GM12878 (cell line): ENCODE results near the gene SCUBE3. TPM values are rescaled to one million over a fixed set of nuclear protein-coding genes. Genes with fewer than 3 reads are reported as not detected.

Experiments used
- ATAC-seq: fragments of 200-7000 bp; cut with Tn5 transposase; 3 replicates; pipeline ENCODE4 v1.9.1; 2020; ENCODE audit warnings: mild to moderate bottlenecking, moderate library complexity
- BruUV-seq: library from RNA; stranded (reverse); fragments of 400-500 nt; replicated peaks from 2 replicates; lab custom pipeline; 2021; lab: Mats Ljungman, UMichigan
- CTCF ChIA-PET: fragments of 300-600 bp; sonication (Branson Sonifier 250); formaldehyde crosslinking; extraction: SDS; loops from one replicate; lab custom pipeline; 2021; ENCODE audit warnings: inconsistent platforms; lab: Yijun Ruan, JAX
- POLR2A ChIA-PET: fragments of 350-600 bp; formaldehyde crosslinking; extraction: SDS; loops from one replicate; lab custom pipeline; 2021; ENCODE audit warnings: inconsistent platforms; lab: Charles Lee
- RAD21 ChIA-PET: fragments of 300-600 bp; sonication (Branson Sonifier 250); formaldehyde crosslinking; loops from one replicate; lab custom pipeline; 2023; ENCODE audit warnings: antibody characterized with exemption; ENCODE audit not compliant: unreplicated experiment; lab: Charles Lee
- SMC1A ChIA-PET: fragments of 300-600 bp; sonication (Branson Sonifier 250); formaldehyde crosslinking; loops from one replicate; lab custom pipeline; 2023; ENCODE audit not compliant: unreplicated experiment, uncharacterized antibody; lab: Charles Lee
- DNase-seq: peaks from one replicate; pipeline ENCODE4 v3.0.0-alpha.2; 2011; ENCODE audit warnings: low read depth, low spot score
- FAIRE-seq: peaks from 3 replicates; lab custom pipeline; 2011; peaks lifted over from hg19 to GRCh38; lab: Jason Lieb, UNC
- H2AFZ ChIP-seq: 2 replicates; pipeline ENCODE4 v1.6.0; 2011; ENCODE audit warnings: low read depth, low read length, control low read depth; ENCODE audit not compliant: control insufficient read depth
- H3K27ac ChIP-seq: 2 replicates; pipeline ENCODE4 v1.5.1; 2011; ENCODE audit warnings: control low read depth; ENCODE audit not compliant: control insufficient read depth, insufficient read depth
- H3K27me3 ChIP-seq, 2 experiments: replicated peaks in 1 of 2; 2 replicates each; pipeline versions ENCODE4 v1.6.0 to v1.6.1; 2011; ENCODE audit warnings: low read length in 1 of 2; ENCODE audit not compliant: control insufficient read depth in 2 of 2, insufficient read depth in 2 of 2
- H3K36me3 ChIP-seq, 2 experiments: 2 replicates each; pipeline ENCODE4 v1.5.1; 2011; ENCODE audit warnings: low read length in 1 of 2; ENCODE audit not compliant: control insufficient read depth in 2 of 2, insufficient read depth in 2 of 2
- H3K4me1 ChIP-seq: 2 replicates; pipeline ENCODE4 v1.6.1; 2011; ENCODE audit warnings: mild to moderate bottlenecking, low read length, moderate library complexity, mixed read lengths; ENCODE audit not compliant: control insufficient read depth, insufficient read depth
- H3K4me2 ChIP-seq: 2 replicates; pipeline ENCODE4 v1.6.0; 2011; ENCODE audit warnings: control low read depth; ENCODE audit not compliant: control insufficient read depth, insufficient read depth
- H3K4me3 ChIP-seq: fragments of 200-600 bp; sonication (generic); 2 replicates; pipeline ENCODE4 v1.5.1; 2016
- H3K79me2 ChIP-seq: 2 replicates; pipeline ENCODE4 v1.6.0; 2011; ENCODE audit warnings: low read length; ENCODE audit not compliant: control insufficient read depth, insufficient read depth
- H3K9ac ChIP-seq: 2 replicates; pipeline ENCODE4 v1.8.0; 2011; ENCODE audit warnings: low read length, control low read depth, mixed read lengths; ENCODE audit not compliant: control insufficient read depth, insufficient read depth
- H3K9me3 ChIP-seq: replicated peaks from 3 replicates; pipeline ENCODE4 v1.5.1; 2011; ENCODE audit warnings: mild to moderate bottlenecking, low read length; ENCODE audit not compliant: control insufficient read depth, insufficient read depth
- H4K20me1 ChIP-seq: 2 replicates; pipeline ENCODE4 v1.6.0; 2011; ENCODE audit not compliant: control insufficient read depth, insufficient read depth
- EED ChIP-seq: sonication (generic); IDR thresholded peaks from 2 replicates; pipeline ENCODE4 v1.6.1; 2016; ENCODE audit warnings: antibody characterized with exemption, low read depth
- RAD51 ChIP-seq: fragments of 450-650 bp; IDR thresholded peaks from 2 replicates; pipeline ENCODE4 v1.6.1; 2016; ENCODE audit warnings: moderate library complexity, mild to moderate bottlenecking, inconsistent platforms
- SMAD5 ChIP-seq: IDR thresholded peaks from 2 replicates; pipeline ENCODE4 v1.6.1; 2016; ENCODE audit warnings: antibody characterized with exemption, low read depth
- TBL1XR1 ChIP-seq: IDR thresholded peaks from 2 replicates; pipeline ENCODE4 v1.6.1; 2012; ENCODE audit warnings: low read depth, low read length, improper control_type of control experiment
- WGBS: methylation state at CpG from one replicate; pipeline ENCODE4 v1.1.6; 2016; ENCODE audit warnings: low lambda C conversion rate; ENCODE audit not compliant: insufficient replicate concordance, insufficient coverage; ENCODE audit errors: missing lambda C conversion rate; 5-methylcytosine and 5-hydroxymethylcytosine counted together
- in situ Hi-C: fragments of 300-500 bp; cut with MboI; formaldehyde crosslinking; loops from 9 replicates; pipeline ENCODE4 v1.14.3; 2018; ENCODE audit warnings: mixed read lengths
- intact Hi-C: fragments of 100-400 bp; cut with micrococcal nuclease; formaldehyde crosslinking; loops from one replicate; pipeline ENCODE4 v1.14.2; 2022; ENCODE audit not compliant: unreplicated experiment
- polyA plus RNA-seq, 11 experiments: library from polyadenylated mRNA; depleted of rRNA in 4 of 11; unstranded in 6 of 11; stranded (reverse) in 5 of 11; fragments of >200 nt; fragmentation: Nextera tagmentation in 4 of 11; fragmentation: Illumina TruSeq in 1 of 11; extraction: Ambion mirVana in 4 of 11; extraction: Trizol in 1 of 11; gene quantifications; 1 replicate in 1 of 11; 2 replicates in 10 of 11; pipeline versions ENCODE4 v1.2.1 to v1.2.3, GENCODE V29; 2011 to 2016; ENCODE audit warnings: inconsistent platforms in 2 of 11, missing spikeins in 2 of 11, low read depth in 1 of 11
- total RNA-seq, 4 experiments: library from RNA; depleted of rRNA in 3 of 4; stranded (reverse); fragments of >200 nt in 3 of 4; fragmentation: Illumina TruSeq in 1 of 4; extraction: Trizol in 1 of 4; gene quantifications; 2 replicates each; pipeline versions ENCODE4 v1.2.1 to v1.2.3, GENCODE V29; 2013 to 2021
- TF ChIP-seq, protein P1 (sequence below): fragments of 450-650 bp; formaldehyde crosslinking; IDR thresholded peaks from 2 replicates; pipeline ENCODE4 v1.4.0; 2022; ENCODE audit warnings: mild to moderate bottlenecking, moderate library complexity

Gene SCUBE3
- total and polyA plus RNA-seq, 10 of the 15 experiments (the other 5 are each of a cell fraction or from before 2014, with no cell fraction given): under 0.01 to 0.20 (median 0.07) TPM; not detected in 4

DNA sequence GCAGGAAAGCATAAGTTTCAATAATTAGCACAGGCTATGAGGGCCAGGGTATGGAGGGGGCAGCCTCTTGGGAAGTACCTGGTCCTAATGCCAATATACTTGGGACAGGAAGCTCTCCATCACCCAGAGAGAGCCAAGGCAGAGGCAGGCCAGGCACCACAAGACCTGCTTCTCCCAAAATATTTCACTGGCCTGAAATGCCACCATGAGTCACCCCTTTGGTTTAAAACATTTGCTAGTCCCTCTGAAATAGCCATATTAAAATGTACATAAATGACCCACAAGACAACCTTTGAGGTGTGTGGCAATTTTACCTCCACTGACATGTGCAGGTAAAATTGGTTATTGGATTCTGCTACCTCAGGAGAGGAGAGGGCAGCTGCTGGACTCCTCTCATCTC is 23.4 kb upstream of the SCUBE3 start (continued):
- no peak for TF ChIP-seq TBL1XR1
- no peak for TF ChIP-seq SMAD5
- no peak for TF ChIP-seq EED
- TF ChIP-seq, all 136 proteins: peak for 0

DNA sequence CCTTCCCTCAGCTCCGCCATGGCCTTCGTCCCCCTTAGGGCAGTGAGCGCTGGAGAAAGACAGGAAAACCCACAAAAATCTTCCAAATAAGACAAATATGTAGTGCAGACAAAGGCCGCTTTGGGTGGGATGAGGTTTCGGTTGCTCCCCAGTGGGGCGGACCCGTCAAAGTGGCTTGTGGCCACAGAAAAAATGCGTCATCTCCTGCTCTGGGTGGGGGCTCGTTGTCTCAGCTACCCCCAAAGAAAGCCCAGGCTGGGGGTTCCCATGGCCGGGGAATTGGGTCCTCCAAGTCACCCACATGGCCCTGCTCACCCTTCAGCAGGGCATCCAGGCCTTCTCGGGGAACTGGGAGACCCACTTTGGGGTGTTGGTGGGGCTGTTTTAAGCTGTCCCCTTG is 21.9 kb upstream of the SCUBE3 start:
- RAD21 ChIA-PET: no interaction called here
- H3K9me3 ChIP-seq: no peaks in the 10 kb centered on the region
- no peak overlapping the region for H2AFZ ChIP-seq
- TF ChIP-seq, protein P1, sequence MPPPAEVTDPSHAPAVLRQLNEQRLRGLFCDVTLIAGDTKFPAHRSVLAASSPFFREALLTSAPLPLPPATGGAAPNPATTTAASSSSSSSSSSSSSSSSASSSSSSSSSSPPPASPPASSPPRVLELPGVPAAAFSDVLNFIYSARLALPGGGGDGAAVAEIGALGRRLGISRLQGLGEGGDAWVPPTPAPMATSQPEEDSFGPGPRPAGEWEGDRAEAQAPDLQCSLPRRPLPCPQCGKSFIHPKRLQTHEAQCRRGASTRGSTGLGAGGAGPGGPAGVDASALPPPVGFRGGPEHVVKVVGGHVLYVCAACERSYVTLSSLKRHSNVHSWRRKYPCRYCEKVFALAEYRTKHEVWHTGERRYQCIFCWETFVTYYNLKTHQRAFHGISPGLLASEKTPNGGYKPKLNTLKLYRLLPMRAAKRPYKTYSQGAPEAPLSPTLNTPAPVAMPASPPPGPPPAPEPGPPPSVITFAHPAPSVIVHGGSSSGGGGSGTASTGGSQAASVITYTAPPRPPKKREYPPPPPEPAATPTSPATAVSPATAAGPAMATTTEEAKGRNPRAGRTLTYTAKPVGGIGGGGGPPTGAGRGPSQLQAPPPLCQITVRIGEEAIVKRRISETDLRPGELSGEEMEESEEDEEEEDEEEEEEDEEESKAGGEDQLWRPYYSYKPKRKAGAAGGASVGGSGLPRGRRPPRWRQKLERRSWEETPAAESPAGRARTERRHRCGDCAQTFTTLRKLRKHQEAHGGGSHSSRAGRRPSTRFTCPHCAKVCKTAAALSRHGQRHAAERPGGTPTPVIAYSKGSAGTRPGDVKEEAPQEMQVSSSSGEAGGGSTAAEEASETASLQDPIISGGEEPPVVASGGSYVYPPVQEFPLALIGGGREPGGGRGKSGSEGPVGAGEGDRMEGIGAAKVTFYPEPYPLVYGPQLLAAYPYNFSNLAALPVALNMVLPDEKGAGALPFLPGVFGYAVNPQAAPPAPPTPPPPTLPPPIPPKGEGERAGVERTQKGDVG (CRISPR knock-in tag): no peak
- TF ChIP-seq RAD51: no peak
- no peak for ATAC-seq
- no peak overlapping the region for H3K4me2 ChIP-seq
- BruUV-seq: no TSS peak
- no peaks in the 10 kb centered on the region for H3K36me3 ChIP-seq
- WGBS: 56% methylated on average over 11 of the region's 11 CpGs
- CTCF ChIA-PET: interaction anchor here (2.6 kb wide), 1 partner anchor 13 kb away, joined by 8 read pairs; no protein-coding TSS in a partner anchor
- intact Hi-C loops (no loop called here), in situ Hi-C loops (no loop called here)
- SMC1A ChIA-PET: interaction anchor here (0.9 to 1.2 kb wide), 2 partner anchors 9 to 30 kb away, joined by 3 read pairs; no protein-coding TSS in a partner anchor
- no peak overlapping the region for H3K9ac ChIP-seq
- H3K79me2 ChIP-seq: no peaks in the 10 kb centered on the region
- H3K4me3 ChIP-seq: no peak overlapping the region
- H4K20me1 ChIP-seq: no peaks in the 10 kb centered on the region
- no peaks in the 10 kb centered on the region for H3K27me3 ChIP-seq
- no peaks in the 10 kb centered on the region for H3K4me1 ChIP-seq
- DNase-seq: no peak
- POLR2A ChIA-PET: no interaction called here
- no peak for FAIRE-seq
- no peak overlapping the region for H3K27ac ChIP-seq
